GM18867 (cell line): ENCODE data around the gene CDH26.

Experiments
- ATAC-seq: cut with Tn5 transposase; IDR thresholded peaks from one replicate; pipeline ENCODE4 v1.9.1; 2021; ENCODE audit warnings: mild to moderate bottlenecking, moderate library complexity; ENCODE audit not compliant: unreplicated experiment

The CDH26 gene

GRCh38 chr20:59977086-59977485 is 18.9 kb downstream of the CDH26 start:
- no peak for ATAC-seq

- ATAC-seq = no peak
These were observed 24.9 kb downstream of the CDH26 start for GRCh38 chr20:59983076-59983475.

- ATAC-seq = no peak
These were observed 26.3 kb downstream of the CDH26 start for GRCh38 chr20:59984541-59984940.

GRCh38 chr20:59985164-59985563 is 26.9 kb downstream of the CDH26 start:
- no peak for ATAC-seq

- no peak for ATAC-seq
These were observed 27.6 kb downstream of the CDH26 start for GRCh38 chr20:59985864-59986263.

GRCh38 chr20:59987135-59987534 is 28.9 kb downstream of the CDH26 start:
- no peak for ATAC-seq

- ATAC-seq = no peak
These were observed 29.9 kb downstream of the CDH26 start for GRCh38 chr20:59988141-59988540.

GRCh38 chr20:59992526-59993084 is 34.4 kb downstream of the CDH26 start:
- no peak for ATAC-seq

- no peak for ATAC-seq
These were observed 35.7 kb downstream of the CDH26 start for GRCh38 chr20:59993736-59994430.

- ATAC-seq = no peak
These were observed 36.5 kb downstream of the CDH26 start for GRCh38 chr20:59994697-59995122.

GRCh38 chr20:59996108-59996507 is 37.9 kb downstream of the CDH26 start:
- ATAC-seq = no peak

GRCh38 chr20:59997896-59998295 is 39.7 kb downstream of the CDH26 start:
- ATAC-seq = no peak

GRCh38 chr20:59999502-59999901 is 41.3 kb downstream of the CDH26 start:
- no peak for ATAC-seq

GRCh38 chr20:60000271-60001042 is 42.2 kb downstream of the CDH26 start:
- no peak for ATAC-seq

GRCh38 chr20:60001108-60001507 is 42.9 kb downstream of the CDH26 start:
- ATAC-seq = no peak

GRCh38 chr20:60003776-60004175 is 45.6 kb downstream of the CDH26 start:
- no peak for ATAC-seq

- no peak for ATAC-seq
These were observed 48.0 kb downstream of the CDH26 start for GRCh38 chr20:60006261-60006660.

GRCh38 chr20:60007464-60007863 is 49.2 kb downstream of the CDH26 start:
- no peak for ATAC-seq

GRCh38 chr20:60008130-60008808 is 50.0 kb downstream of the CDH26 start:
- ATAC-seq = no peak

- no peak for ATAC-seq
These were observed 51.1 kb downstream of the CDH26 start for GRCh38 chr20:60009318-60009717.

GRCh38 chr20:60009826-60010616 is 51.8 kb downstream of the CDH26 start:
- no peak for ATAC-seq
